Measurements from ENCODE around the gene C1orf21.

C1orf21 gene

DNA sequence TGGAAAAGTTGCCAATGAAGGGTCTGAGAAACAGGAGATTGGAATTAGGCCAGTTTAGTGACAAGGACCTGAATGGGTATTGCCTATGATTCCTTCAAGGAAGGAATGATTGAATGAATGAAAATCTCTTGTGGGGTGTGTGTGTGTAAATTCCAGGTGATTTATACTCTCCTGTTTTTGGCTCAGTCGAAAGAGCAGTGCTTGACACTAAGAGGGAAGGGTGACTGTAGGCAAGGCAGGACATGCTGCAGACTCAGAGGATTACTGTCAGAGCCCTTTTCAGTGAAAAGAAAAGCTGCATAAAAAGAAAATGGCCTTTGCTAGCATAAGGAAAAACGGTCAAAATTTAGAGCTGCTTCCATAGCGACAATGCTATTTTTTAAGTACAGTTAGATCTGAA is 30.1 kb downstream of the C1orf21 start:
- DNase-seq, result no peak

DNA sequence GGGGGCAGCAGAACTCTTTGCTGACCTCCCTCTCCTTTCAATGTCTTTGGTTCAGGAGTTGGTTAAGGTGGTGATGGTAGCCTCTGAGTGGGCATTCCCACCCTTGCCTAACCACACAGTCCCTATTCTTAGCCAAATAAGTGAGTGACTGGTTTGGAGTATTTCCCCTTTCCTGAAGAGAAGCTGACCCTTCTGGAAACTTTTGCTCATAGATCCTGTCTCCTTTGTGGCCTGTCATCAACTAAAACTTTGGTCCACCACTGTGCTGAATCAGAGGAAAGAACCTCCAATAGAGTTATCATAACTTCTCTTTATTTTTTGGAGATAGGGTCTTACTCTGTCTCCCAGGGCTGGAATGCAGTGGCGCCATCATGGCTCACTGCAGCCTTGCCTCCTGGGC is 31.1 kb downstream of the C1orf21 start:
- no peak for DNase-seq

DNA sequence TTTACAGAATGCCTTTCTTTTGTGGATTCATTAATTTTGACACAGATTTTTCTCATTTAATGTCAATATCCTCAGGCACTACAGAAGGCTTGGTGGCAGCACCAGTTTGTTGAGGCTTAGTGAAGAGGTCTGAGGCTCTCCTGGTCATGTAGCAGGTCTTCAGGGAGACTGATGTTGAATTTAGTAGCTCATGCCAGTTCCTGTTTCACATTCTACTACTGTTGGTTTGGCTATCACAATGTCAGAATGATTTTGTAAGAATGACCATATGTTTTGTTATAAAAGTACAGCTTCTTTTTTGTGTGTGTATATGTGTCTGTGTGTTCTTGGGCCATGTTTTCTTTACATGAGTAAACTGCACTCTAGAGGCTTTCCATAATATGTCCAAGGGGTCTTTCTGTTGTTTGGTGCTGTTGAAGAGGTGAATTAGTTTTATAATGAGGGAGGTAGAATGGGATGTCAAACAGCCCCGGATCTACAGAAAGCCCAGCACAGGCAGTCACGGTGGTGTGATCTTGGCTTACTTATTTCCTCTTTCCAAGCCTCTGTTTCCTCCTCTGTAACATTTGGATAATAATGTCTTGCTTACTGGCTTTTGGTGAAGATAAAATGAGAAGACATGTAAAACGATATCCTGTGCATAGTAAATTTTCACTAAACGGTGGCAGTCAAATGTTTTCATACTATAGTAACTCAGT is 32.0 kb downstream of the C1orf21 start:
- DNase-seq, result no peak

DNA sequence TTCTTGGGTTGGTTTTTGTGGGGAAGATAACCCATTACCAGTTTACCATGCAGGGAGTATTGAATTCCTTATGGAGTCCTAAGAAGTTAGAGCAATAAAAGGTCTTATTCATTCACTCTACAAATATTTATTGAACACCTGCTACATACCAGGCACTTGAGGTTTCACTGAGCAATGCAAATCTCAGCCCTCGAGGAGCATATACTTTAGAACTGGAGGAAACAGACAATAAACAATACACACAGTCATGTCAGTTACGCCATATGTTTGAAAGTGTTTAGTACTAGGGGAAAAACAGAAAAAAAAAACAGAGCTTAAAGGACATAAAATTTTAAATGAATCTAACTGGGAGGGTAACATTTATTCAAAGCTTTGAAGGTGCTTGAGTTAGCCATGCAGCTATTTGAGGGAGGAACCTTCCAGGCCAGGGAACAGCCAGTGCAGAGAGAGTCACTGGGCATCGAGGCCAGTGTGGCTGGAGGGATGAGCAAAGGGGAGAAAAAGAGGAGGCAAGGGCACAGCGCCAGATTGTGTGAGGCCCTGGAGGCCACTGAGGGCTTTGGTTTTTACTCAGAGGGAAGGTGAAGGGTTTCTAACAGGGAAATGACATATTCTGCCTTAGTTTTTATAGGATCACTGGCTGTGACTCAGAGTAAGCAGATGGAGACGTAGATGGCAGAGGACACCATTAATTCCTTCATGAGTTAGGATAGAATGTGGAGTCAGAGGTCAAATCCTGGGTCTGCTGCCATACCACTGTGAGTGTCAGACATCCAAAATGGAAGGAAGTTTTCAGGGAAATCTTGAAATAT is 32.7 kb downstream of the C1orf21 start:
- no peak for DNase-seq

GRCh38 chr1:184422490-184423233 is 35.8 kb downstream of the C1orf21 start:
- no peak for DNase-seq

DNA sequence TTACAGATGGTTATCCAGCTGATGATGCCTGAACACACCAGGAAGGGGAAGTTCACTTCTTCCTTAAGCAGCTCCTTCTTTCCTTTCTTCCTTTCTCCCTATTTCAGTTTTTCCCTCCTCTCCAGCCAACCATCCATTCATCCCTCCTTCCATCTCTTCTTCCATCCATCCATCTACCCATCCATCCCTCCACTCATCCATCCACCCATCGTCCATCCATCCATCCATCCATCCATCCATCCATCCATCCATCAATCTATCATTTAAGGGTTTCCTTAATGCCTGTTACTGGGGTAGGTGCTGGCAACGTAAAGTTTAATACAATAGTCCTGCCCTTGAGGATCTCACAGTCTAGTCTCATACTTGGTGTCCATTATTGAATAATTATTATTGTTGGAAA is 36.8 kb downstream of the C1orf21 start:
- no peak for DNase-seq

DNA sequence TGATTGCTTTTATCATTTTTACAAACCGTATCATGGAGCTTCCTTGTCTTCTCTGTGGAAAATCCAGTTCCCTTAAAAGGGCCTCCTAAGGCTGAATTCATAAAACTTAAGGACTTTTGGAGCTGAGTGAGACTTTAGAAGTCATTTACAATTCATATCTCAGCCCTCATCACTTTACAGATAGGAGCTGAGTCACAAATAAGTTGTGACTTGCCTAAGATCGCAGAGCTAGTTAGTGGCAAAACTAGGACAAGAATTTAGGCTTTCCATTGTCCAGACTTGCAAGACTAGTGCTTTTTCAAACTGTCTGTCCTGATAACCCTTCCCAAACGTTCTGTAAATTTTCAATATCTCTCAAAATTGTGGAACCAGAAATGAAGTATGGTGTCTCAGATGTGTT is 37.3 kb downstream of the C1orf21 start:
- no peak for DNase-seq

- no peak for DNase-seq
Measured at GRCh38 chr1:184424945-184425344, 38.1 kb downstream of the C1orf21 start.

GRCh38 chr1:184425449-184426277 is 38.8 kb downstream of the C1orf21 start:
- no peak for DNase-seq

DNA sequence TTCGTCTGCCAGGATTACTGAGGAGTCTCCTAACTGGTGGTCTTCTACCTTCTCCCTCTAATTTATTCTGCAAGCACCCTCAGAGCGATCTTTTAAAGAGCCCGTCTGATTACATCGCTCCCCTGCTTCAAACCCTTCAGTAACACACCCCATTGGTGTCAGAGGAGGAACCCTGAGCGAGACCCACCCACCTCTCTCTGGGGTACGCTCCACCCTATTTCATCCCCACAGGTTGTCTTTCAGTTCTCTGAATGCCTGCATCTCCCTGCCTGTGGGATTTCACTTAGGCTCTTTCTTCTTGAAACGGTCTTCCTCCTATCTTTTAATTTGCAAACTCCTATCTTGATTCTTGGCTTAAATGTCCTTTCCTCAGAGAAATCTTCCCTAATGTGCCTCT is 39.4 kb downstream of the C1orf21 start:
- no peak for DNase-seq

- DNase-seq, result no peak
Measured at GRCh38 chr1:184427722-184428121, 40.9 kb downstream of the C1orf21 start.

GRCh38 chr1:184428604-184429003 is 41.8 kb downstream of the C1orf21 start:
- DNase-seq, result no peak

DNA sequence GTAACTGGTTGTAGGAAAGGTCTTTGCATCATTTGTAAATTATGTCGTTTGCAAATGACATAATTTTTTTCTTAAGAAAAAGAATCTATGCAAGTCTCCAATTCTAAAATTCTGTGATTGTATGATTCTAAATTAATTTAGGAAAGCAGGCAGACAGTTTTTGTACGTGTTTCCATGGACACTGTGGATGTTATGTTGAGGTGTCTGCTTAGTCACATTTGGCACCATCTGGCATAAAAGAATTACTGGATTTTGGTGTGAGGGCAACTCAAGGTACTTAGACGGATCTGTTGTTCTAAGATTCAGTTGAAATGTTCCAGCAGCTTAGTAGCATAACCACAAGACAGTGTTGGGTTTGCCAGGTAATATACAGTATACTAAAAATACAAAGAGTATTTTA is 42.5 kb downstream of the C1orf21 start:
- no peak for DNase-seq

GRCh38 chr1:184433956-184434502 is 47.2 kb downstream of the C1orf21 start:
- DNase-seq, result no peak

DNA sequence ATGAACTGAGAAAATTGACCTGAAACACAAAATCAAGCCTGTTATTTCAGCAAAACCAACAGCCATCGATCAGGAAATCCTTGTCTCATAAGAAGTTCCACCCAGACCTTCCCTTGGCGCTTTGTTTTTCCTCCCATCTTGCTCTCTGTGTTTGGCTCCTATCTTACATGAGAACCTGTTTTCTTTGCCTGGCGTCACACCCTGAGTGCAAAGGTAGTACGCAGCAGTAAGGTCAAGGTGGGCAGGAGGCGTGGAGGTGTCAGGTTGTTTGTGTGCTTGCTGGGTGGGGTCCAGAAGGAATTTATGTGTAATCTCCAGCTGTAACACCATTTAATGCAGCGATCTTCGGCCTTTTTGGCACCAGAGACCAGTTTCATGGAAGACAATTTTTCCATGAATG is 50.5 kb downstream of the C1orf21 start:
- DNase-seq, result no peak

DNA sequence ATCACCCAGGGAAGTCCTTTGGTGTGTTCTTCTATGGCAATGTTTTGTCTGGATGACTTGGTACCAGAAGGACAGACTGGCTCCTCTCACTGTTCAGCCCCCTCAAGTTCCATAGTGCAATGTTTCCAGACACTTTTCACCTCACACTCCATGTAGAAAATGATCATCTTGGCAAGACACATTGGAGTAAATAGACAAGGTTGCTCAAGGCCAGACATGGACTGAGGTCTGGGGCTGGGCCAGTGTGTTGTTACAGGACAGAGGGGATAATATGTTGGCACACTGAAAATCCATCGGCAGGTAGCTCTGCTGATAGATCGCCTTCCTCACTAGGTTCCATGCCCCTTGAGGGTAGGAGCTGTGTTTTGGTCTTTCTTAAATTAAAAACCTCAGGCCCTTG is 51.5 kb downstream of the C1orf21 start:
- DNase-seq, result no peak

DNA sequence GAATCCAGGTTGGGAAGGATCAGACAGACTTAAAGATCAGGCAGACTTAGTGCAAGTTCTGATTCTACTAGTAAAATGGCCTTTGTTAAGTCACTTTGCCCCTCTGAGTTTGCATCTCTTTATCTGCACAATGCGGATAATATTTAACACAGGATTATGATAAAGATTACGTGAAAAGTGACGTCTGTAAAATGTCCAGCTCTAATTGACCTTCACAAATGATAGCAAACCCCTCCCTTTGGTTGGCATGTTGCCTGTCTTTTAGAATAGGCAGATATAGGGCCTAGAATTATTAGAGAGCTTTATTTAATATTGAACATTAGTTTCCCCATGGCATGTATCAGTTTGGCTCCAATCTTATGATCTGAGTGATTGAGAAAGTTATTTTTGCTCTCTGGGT is 55.4 kb downstream of the C1orf21 start:
- no peak for DNase-seq

DNA sequence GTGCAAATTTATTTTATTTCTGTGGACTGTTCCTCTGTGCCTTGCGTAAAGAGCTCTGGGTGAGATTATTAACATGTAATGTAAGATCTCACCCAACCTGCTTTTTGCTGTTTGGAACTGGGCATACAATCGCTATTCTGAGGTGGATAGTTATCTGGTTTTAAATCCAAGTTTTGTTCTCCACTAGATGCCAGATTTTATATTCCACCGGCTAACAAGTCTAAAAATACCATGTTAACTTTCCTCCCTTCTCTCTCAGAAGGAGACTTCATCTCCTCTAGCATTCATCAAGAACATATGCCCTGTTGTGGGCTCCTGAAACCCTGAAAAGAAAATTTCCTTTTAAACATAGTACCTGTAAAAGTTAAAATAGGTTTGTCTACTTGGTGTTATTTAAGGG is 56.4 kb downstream of the C1orf21 start:
- no peak for DNase-seq

GRCh38 chr1:184443624-184444023 is 56.8 kb downstream of the C1orf21 start:
- no peak for DNase-seq

GRCh38 chr1:184445997-184446396 is 59.2 kb downstream of the C1orf21 start:
- DNase-seq, result no peak

GRCh38 chr1:184447651-184448185 is 60.9 kb downstream of the C1orf21 start:
- DNase-seq, result no peak

GRCh38 chr1:184449916-184450315 is 63.1 kb downstream of the C1orf21 start:
- DNase-seq, result no peak
